Tibial artery (tissue), 4 donors: ENCODE measurements around the gene FKTN.

Experiments used
- DNase-seq, 2 donors: peaks; one replicate each; pipeline ENCODE4 v3.0.0-alpha.2; 2019
- H3K27ac ChIP-seq, 2 donors: fragments of 200-600 bp; sonication (generic) in 1 of 2; 1 replicate in 1 of 2; 2 replicates in 1 of 2; pipeline ENCODE4 v1.5.1; 2018 to 2019; ENCODE audit warnings: mild to moderate bottlenecking in 1 of 2
- H3K27me3 ChIP-seq, 2 donors: fragments of 200-600 bp; sonication (generic) in 1 of 2; one replicate each; pipeline versions ENCODE4 v1.5.1 to v1.6.0; 2016 to 2019
- H3K36me3 ChIP-seq, 3 donors: fragments of 200-600 bp; sonication (generic) in 2 of 3; one replicate each; pipeline ENCODE4 v1.5.1; 2016 to 2019; ENCODE audit warnings: mild to moderate bottlenecking in 2 of 3
- H3K4me1 ChIP-seq, 4 donors: fragments of 200-600 bp; sonication (generic) in 2 of 4; 1 replicate in 3 of 4; 2 replicates in 1 of 4; pipeline ENCODE4 v1.5.1; 2016 to 2019
- H3K4me3 ChIP-seq, 2 donors: fragments of 200-600 bp; sonication (generic) in 1 of 2; 1 replicate in 1 of 2; 2 replicates in 1 of 2; pipeline ENCODE4 v1.5.1; 2018 to 2019; ENCODE audit warnings: mild to moderate bottlenecking in 2 of 2
- H3K9me3 ChIP-seq, 3 donors: fragments of 200-600 bp; sonication (generic) in 1 of 3; one replicate each; pipeline ENCODE4 v1.5.1; 2016 to 2019
- CTCF ChIP-seq, 2 experiments: fragments of 200-600 bp in 1 of 2; fragments of 450-650 bp in 1 of 2; IDR thresholded peaks; one replicate each; pipeline ENCODE4 v1.5.1; 2017 to 2019; ENCODE audit warnings: antibody characterized with exemption in 2 of 2, mild to moderate bottlenecking in 1 of 2, moderate library complexity in 1 of 2
- intact Hi-C: fragments of 100-400 bp; cut with DNase I; formaldehyde crosslinking; loops from one replicate; pipeline ENCODE4 v1.15.0; 2023; ENCODE audit warnings: low total_unique reads

The FKTN gene

GRCh38 chr9:105681724-105682123, 123.8 kb downstream of the FKTN start:
- Histone ChIP-seq H3K4me1 (no peaks in the 10 kb centered on the region), H3K4me3 (no peak overlapping the region), H3K9me3 (no peaks in the 10 kb centered on the region), H3K27me3 (no peaks in the 10 kb centered on the region), H3K36me3 (no peaks in the 10 kb centered on the region), H3K27ac (no peak overlapping the region)
- no peak for DNase-seq
- TF ChIP-seq CTCF (IDR thresholded peaks at IDR 0.05) = no peak
- intact Hi-C loops = no loop called here

GRCh38 chr9:105683688-105684275, 125.9 kb downstream of the FKTN start:
- Histone ChIP-seq H3K4me1 (no peaks in the 10 kb centered on the region), H3K36me3 (no peaks in the 10 kb centered on the region), H3K4me3 (no peak overlapping the region), H3K27ac (no peak overlapping the region), H3K9me3 (no peaks in the 10 kb centered on the region), H3K27me3 (no peaks in the 10 kb centered on the region)
- TF ChIP-seq CTCF (IDR thresholded peaks at IDR 0.05) = no peak
- intact Hi-C loops = no loop called here
- no peak for DNase-seq

GRCh38 chr9:105686936-105687335, 129.0 kb downstream of the FKTN start:
- Histone ChIP-seq H3K4me3 (no peak overlapping the region), H3K27me3 (peaks cover 0 to 8% of the 10 kb centered on the region in 2 donors), H3K9me3 (no peaks in the 10 kb centered on the region), H3K4me1 (no peaks in the 10 kb centered on the region), H3K36me3 (no peaks in the 10 kb centered on the region), H3K27ac (no peak overlapping the region)
- intact Hi-C loops = no loop called here
- no peak for TF ChIP-seq CTCF (IDR thresholded peaks at IDR 0.05)
- DNase-seq = no peak
